Measurements from ENCODE around the gene LRP5. TPM values are rescaled to one million over a fixed set of nuclear protein-coding genes. Genes with fewer than 3 reads are reported as not detected.

The LRP5 gene
- total RNA-seq, 4 donors from 2014 or later: 21.5 to 75.0 (median 28.7) TPM

GRCh38 chr11:68379206-68379605 lies 66.8 kb downstream of the LRP5 start:
- no peak for TF ChIP-seq CTCF (IDR thresholded peaks at IDR 0.05; ENCODE audit: low read depth)

GRCh38 chr11:68380786-68381622 lies 68.6 kb downstream of the LRP5 start:
- no peak for TF ChIP-seq CTCF (IDR thresholded peaks at IDR 0.05; ENCODE audit: low read depth)

- TF ChIP-seq CTCF (IDR thresholded peaks at IDR 0.05; ENCODE audit: low read depth): no peak
These were observed 69.3 kb downstream of the LRP5 start for GRCh38 chr11:68381716-68382115.

- no peak for TF ChIP-seq CTCF (IDR thresholded peaks at IDR 0.05; ENCODE audit: low read depth)
These were observed 70.1 kb downstream of the LRP5 start for GRCh38 chr11:68382358-68382998.

- TF ChIP-seq CTCF (IDR thresholded peaks at IDR 0.05; ENCODE audit: low read depth): no peak
These were observed 71.6 kb downstream of the LRP5 start for GRCh38 chr11:68383976-68384501.

- TF ChIP-seq CTCF (IDR thresholded peaks at IDR 0.05; ENCODE audit: low read depth): no peak
These were observed 72.2 kb downstream of the LRP5 start for GRCh38 chr11:68384530-68385081.

- TF ChIP-seq CTCF (IDR thresholded peaks at IDR 0.05; ENCODE audit: low read depth): no peak
These were observed 72.7 kb downstream of the LRP5 start for GRCh38 chr11:68385128-68385527.
